Activated T-helper 1 cell treated with Interleukin-2 at 50 U/mL for 16 hours (primary cell): ENCODE data around the gene GPR18.

Experiments used
- DNase-seq: peaks from one replicate; pipeline ENCODE4 v3.0.0-alpha.2; 2020; ENCODE audit warnings: low read depth

Gene GPR18

DNA sequence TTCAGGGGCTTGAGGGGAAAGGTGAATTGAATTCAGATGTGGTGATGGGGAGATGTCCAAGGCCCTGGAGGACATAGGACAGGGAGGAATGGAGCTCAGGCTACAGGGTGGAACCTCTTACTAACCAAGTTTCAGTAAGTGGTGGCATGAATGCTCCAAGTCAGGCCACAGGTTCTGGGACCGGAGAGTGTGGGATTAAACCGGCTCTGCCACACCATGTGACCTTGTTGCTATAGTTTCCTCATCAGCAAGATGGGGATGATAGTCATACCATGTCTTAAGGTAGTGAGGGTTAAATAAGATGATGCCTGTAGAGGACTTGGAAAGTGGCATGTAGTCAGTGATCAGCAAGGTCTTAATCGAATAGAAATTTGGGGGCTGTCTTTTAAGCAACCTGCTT is 32.7 kb upstream of the GPR18 start:
- DNase-seq = no peak

DNA sequence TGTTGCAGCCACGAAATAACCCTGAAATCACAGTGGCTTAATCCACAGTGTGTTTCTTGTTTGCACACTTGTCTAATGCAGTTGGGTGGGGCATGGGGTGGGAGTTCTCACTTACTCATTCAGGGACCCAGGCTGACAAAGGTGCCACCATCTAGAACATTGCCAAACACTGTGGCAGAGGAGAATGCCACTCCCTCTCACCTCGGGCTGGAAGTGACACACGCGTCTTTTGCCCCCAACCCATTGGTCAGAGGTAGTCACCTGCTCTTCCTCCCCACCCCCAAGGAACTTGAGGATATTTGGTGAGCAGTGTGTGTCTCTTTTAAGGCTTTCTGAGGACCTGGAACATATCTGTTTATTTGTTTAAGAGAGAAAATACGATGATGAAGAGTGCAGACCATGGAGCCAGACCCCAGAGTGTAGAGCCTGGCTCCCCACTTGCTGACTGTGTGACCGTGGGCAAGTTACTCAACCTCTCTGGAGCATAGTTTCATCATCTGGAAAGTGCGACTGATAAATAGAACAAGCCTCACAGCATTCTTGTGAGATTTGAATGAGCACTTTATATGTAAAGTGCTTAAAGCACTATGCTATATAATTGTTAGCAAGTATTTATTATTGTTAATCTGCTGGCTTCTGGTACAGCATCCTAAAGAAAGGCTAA is 31.6 kb upstream of the GPR18 start:
- no peak for DNase-seq

DNA sequence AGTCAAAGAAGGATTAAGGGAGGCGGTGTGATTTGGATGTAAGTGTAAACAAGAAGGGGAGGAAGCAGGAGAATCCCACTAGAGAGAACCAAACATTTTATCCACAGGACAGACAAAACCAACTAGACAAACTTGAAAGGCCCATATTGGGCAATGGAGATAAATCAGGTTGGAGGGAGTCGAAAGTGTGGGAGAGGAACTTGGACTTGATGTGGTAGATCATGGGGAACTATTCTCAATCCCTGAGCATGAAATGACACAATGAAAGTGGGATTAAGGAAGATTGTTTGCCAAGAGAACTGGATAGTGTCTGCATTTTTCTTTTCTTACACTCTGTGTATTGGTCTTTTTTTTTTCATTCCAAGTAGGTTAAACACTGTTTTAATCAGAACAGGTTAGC is 31.1 kb upstream of the GPR18 start:
- no peak for DNase-seq

- DNase-seq = no peak
These were observed 29.9 kb upstream of the GPR18 start for GRCh38 chr13:99288089-99288488.

- DNase-seq = no peak
These were observed 29.4 kb upstream of the GPR18 start for GRCh38 chr13:99287551-99287950.

GRCh38 chr13:99285432-99286182 is 27.4 kb upstream of the GPR18 start:
- no peak for DNase-seq

- no peak for DNase-seq
These were observed 24.4 kb upstream of the GPR18 start for GRCh38 chr13:99282264-99283231.

- DNase-seq = peak; percentile 25
These were observed 23.7 kb upstream of the GPR18 start for GRCh38 chr13:99281811-99282263.

DNA sequence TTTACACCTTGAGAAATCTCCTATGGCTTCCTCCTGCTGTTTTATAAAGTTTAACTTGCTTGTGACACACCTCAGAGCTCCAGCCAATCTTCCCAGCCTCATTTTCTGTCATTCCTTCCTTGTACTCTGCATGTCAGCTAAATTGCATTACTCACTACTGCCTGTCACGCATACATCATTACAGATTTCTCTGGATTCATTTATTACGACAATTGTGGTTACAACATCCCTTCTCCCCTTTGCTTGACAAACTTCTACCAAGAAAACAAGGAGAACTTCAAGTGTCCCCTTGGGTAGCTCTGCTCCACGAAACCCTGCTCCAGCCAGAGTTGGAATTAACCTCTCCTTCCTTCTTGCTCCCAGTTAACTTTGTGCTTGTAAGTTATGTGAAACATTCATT is 22.0 kb upstream of the GPR18 start:
- DNase-seq = no peak

GRCh38 chr13:99279637-99280036 is 21.5 kb upstream of the GPR18 start:
- DNase-seq = no peak

DNA sequence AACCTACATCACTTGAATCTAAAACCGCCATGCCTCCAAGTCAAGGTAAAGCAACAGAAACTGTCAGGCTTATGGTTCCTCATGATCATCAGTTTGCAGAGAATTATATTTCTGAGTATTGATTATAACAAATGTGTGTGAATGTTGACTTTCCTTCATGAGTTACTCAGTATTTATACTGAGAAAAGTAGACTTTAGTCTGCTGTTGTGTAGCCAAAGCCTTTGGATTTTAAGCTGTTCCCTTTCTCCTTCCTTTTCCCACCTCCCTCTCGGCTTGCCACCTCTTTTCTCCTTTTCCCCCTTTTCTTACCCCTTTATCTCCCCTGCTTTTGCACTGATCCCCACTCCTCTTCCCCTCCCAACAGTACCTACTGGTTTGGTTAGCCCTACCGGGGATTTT is 20.7 kb upstream of the GPR18 start:
- DNase-seq = no peak

DNA sequence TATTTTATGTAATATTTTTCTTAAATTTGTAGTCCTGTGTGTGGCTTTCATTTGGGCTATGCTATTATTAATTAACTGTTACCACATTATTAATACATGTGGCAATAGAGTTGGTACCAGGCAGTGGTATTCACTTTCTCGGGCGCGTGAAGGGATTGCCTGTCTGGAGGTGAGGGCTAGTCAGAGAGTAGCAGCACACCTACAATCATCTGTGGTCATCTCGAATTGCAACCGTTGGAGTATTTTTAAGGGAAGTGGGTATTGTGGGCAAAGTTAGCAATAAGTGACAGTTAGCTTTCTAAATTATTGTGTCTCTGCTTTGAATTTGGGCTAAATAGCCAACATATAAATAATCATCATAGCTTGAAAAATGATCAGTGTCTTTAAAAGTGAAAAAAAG is 20.0 kb upstream of the GPR18 start:
- DNase-seq = no peak

GRCh38 chr13:99277629-99278028 is 19.4 kb upstream of the GPR18 start:
- no peak for DNase-seq

- DNase-seq = no peak
These were observed 18.5 kb upstream of the GPR18 start for GRCh38 chr13:99276706-99277105.

- no peak for DNase-seq
These were observed 16.9 kb upstream of the GPR18 start for GRCh38 chr13:99275093-99275469.

- no peak for DNase-seq
These were observed 14.9 kb upstream of the GPR18 start for GRCh38 chr13:99273128-99273527.

DNA sequence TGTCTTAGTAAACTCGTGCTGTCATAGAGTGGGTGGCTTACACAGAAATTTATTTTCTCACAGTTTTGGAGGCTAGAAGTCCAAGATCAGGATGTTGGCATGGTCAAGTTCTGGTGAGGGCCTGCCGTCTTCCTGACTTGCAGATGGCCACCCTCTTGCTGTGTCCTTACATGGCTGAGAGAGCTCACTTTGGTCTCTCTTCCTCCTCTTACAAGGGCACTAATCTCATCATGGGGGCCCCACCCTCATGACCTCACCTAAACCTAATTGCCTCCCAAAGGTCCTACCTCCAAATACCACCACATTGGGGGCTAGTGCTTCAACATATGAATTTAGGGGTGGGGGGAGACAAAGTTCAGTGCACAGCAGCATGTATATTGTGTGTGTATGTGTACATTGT is 14.3 kb upstream of the GPR18 start:
- no peak for DNase-seq

DNA sequence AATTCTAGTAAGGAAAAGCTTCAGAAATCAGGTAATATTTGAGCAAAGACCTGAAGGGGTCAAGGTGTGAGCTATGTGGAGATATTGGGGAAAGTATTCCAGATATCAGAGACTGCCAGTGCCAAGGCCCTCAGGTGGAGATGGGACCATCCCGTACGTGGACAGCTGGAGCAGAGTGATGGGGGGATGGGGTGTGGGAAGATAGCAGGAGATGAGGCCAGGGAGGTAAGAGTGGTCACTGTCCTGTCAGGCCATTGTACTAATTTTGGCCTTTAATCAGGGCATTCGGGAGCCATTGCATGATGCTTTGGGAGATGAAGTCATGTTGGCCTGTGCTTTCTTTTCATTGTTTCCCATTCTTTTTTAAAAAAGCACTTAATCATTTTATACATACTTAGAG is 13.1 kb upstream of the GPR18 start:
- DNase-seq = no peak

DNA sequence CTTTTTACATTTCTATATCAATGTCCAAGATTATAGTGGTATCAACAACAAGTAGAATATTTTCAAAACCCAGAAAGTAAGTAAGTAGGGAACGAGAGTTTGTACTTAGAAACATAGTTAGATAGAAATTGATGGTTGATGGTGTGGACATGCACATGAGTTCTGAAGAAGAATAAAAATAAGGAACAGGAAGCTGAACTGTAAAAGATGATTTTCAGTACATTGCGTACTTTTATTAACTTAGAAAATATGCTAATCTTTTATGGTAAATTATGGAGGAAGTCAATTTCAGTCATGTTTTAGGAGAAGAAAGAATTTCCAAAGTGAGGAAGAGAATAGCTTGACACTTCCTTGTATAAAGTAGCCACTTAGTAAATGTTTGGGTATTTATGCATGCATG is 12.3 kb upstream of the GPR18 start:
- no peak for DNase-seq

DNA sequence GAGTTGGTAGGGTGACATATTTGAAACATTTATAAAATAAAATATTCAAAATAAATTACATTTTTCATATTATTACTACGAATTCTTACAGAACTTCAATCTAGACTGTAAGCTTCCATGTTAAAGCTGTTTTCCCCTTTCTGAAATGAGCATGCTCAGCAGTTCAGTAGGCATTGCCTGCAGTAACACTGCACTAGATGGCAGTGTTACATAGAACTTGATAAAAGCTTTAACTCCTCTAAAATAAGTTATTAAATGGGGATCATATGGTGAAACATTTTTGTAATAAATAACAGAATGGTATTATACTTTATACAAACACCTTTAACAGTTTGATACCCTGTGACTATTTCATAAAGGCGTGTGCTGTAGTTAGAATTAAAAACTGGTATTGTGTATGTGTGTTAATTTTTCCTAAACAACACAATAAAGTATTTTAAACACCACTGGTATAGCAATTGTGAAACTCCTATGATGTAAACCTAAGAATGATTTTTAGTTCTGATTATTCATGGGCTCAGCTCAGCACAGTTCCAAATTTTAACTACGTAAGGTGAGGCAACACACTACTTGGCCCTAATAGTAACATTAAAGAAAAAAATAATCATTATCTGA is 11.6 kb upstream of the GPR18 start:
- DNase-seq = no peak

DNA sequence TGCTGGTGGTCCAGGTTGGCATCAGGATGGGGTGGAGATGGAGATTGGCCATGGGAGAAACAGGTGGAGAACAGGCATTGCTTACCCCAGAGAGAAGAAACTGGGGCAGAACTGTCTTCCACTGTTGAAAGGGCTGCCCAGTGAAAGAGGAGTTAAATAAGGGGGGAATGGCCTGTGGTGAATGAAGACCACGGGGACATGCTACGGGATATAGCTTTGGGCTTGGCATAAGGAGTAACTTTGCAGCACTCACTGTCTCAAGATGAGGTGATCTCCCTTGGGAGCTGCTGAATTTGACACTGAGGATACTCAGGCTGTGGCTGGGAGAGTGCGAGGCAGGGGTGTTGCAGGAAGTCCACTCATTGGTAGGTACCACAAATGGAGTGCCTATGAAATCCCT is 10.6 kb upstream of the GPR18 start:
- DNase-seq = no peak

GRCh38 chr13:99267927-99268326 is 9.7 kb upstream of the GPR18 start:
- no peak for DNase-seq
